DMS153 (cell line): ENCODE results near the gene DLK1.

Experiments used
- DNase-seq: peaks from one replicate; lab custom pipeline; 2025; lab: John Stamatoyannopoulos, UW

The DLK1 gene

GRCh38 chr14:100714258-100714892, 12.3 kb upstream of the DLK1 start:
- peak; percentile 54 for DNase-seq

- DNase-seq = no peak
These were observed 11.4 kb upstream of the DLK1 start for GRCh38 chr14:100715332-100715731.

GRCh38 chr14:100715803-100716202, 10.9 kb upstream of the DLK1 start:
- no peak for DNase-seq

GRCh38 chr14:100717386-100717785, 9.3 kb upstream of the DLK1 start:
- no peak for DNase-seq

GRCh38 chr14:100719976-100720520, 6.6 kb upstream of the DLK1 start:
- DNase-seq = no peak

- no peak for DNase-seq
These were observed 5.1 kb upstream of the DLK1 start for GRCh38 chr14:100721568-100721967.

- no peak for DNase-seq
These were observed 4.3 kb upstream of the DLK1 start for GRCh38 chr14:100722367-100722766.

- DNase-seq = no peak
These were observed 3.4 kb upstream of the DLK1 start for GRCh38 chr14:100723135-100723829.

- DNase-seq = no peak
These were observed 2.8 kb upstream of the DLK1 start for GRCh38 chr14:100723830-100724437.

- DNase-seq = no peak
These were observed 2.2 kb upstream of the DLK1 start for GRCh38 chr14:100724536-100724935.

- no peak for DNase-seq
These were observed 905 bp upstream of the DLK1 start for GRCh38 chr14:100725587-100726387.

GRCh38 chr14:100727086-100727872, 587 bp downstream of the DLK1 start:
- DNase-seq = no peak

- DNase-seq = no peak
These were observed 1.2 kb downstream of the DLK1 start for GRCh38 chr14:100727873-100728240.

GRCh38 chr14:100728962-100729361, 2.3 kb downstream of the DLK1 start:
- DNase-seq = no peak

- no peak for DNase-seq
These were observed 3.3 kb downstream of the DLK1 start for GRCh38 chr14:100729982-100730381.

GRCh38 chr14:100730581-100730980, 3.9 kb downstream of the DLK1 start:
- DNase-seq = no peak

- DNase-seq = no peak
These were observed 4.4 kb downstream of the DLK1 start for GRCh38 chr14:100731011-100731670.

- no peak for DNase-seq
These were observed 5.4 kb downstream of the DLK1 start for GRCh38 chr14:100731846-100732765.

- no peak for DNase-seq
These were observed 6.0 kb downstream of the DLK1 start for GRCh38 chr14:100732766-100733100.
